Measurements from ENCODE around the gene LDLRAD4.

Gene LDLRAD4

DNA sequence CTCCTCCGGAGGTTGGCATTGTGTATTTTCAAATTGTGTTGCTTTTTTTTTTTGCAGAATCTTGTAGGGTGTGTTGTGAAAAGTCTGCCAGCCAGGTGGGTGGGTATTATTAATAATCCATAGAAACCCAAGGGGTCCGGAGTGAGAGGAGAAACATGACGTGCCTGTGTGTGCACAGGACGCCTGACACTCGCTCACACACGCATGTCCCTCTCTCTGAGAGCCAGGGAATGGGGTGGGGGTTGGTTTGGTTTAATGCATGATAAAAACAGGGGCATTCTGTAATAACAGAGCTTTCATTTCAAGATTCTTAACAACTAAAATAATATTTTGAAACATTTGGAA lies 283.0 kb downstream of the LDLRAD4 start:
- TF ChIP-seq HDGF (IDR thresholded peaks at IDR 0.05; ENCODE audit: borderline replicate concordance) (no peak), LEF1 (IDR thresholded peaks at IDR 0.05; ENCODE audit: borderline replicate concordance) (no peak), SP1 (IDR thresholded peaks at IDR 0.05) (no peak), ARNT (IDR thresholded peaks at IDR 0.05) (no peak), CTBP1 (IDR thresholded peaks at IDR 0.05; ENCODE audit: borderline replicate concordance) (no peak), ZNF384 (IDR thresholded peaks at IDR 0.05) (no peak)
- POLR2A ChIA-PET = interaction anchor here (1.7 kb wide), 1 partner anchor 12 kb away, joined by 4 read pairs; no protein-coding TSS in a partner anchor
- no peak for DNase-seq (ENCODE audit: extremely low spot score)
- CTCF ChIA-PET = interaction anchor here (0.6 kb wide), 1 partner anchor 68 kb away, joined by 9 read pairs; no protein-coding TSS in a partner anchor

DNA sequence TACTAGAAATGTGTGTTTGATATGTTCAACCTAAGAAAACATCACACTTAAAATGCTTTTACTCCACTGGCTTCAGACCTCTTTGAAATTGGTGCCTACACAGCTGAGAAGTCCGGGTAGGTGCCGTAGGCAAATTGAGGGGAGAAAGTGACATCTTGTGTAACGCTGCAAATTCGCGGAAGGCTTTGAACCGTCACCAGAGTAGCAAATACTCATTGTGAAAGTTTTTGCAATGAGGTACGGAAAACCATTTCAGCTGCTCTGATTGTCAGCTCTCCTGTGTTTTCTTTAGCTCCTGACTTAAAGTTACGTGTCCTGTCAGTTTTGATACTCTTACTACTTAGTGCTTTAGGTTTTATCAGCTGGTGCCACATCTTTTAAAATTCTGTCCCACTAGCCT lies 283.3 kb downstream of the LDLRAD4 start:
- ChIA-PET CTCF (no interaction called here), POLR2A (interaction anchor here (1.7 kb wide), 1 partner anchor 12 kb away, joined by 4 read pairs; no protein-coding TSS in a partner anchor)
- TF ChIP-seq FOXA1 (IDR thresholded peaks at IDR 0.05) (no peak), ZNF384 (IDR thresholded peaks at IDR 0.05) (no peak), ARNT (IDR thresholded peaks at IDR 0.05) (no peak), NFRKB (IDR thresholded peaks at IDR 0.05) (no peak), TARDBP (IDR thresholded peaks at IDR 0.05) (no peak), BHLHE40 (IDR thresholded peaks at IDR 0.05; ENCODE audit: borderline replicate concordance) (no peak), FOXK2 (IDR thresholded peaks at IDR 0.05) (no peak), CTBP1 (IDR thresholded peaks at IDR 0.05; ENCODE audit: borderline replicate concordance) (no peak), FOXM1 (IDR thresholded peaks at IDR 0.05; ENCODE audit: borderline replicate concordance) (no peak), SP1 (IDR thresholded peaks at IDR 0.05) (no peak), HDGF (IDR thresholded peaks at IDR 0.05; ENCODE audit: borderline replicate concordance) (no peak), L3MBTL2 (conservative IDR thresholded peaks at IDR 0.05) (no peak), SUZ12 (IDR thresholded peaks at IDR 0.05) (no peak)
- TF ChIP-seq, protein P1, sequence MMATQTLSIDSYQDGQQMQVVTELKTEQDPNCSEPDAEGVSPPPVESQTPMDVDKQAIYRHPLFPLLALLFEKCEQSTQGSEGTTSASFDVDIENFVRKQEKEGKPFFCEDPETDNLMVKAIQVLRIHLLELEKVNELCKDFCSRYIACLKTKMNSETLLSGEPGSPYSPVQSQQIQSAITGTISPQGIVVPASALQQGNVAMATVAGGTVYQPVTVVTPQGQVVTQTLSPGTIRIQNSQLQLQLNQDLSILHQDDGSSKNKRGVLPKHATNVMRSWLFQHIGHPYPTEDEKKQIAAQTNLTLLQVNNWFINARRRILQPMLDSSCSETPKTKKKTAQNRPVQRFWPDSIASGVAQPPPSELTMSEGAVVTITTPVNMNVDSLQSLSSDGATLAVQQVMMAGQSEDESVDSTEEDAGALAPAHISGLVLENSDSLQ (IDR thresholded peaks at IDR 0.05) = no peak
- DNase-seq (ENCODE audit: extremely low spot score) = no peak

DNA sequence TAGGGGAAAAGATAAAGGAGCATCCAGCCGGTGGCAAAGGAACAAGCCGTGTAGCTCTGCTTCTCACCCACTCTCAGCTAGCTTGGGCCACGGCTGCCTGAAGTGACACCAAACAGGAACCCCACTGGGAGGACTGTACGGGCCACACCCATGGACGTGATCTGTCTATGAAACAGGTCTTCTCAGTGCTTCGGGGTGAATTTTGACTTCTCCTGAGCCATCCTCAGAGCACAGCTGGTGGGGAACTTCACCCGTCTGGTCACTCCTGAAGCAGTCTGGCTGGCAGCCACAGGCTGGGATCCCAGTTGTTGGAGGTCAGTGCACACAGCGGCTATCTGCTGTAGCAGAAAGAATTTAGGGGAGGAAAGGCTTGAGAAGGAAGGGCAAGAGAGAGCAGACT lies 284.0 kb downstream of the LDLRAD4 start:
- no peak for TF ChIP-seq CTBP1 (IDR thresholded peaks at IDR 0.05; ENCODE audit: borderline replicate concordance)
- no peak for TF ChIP-seq TARDBP (IDR thresholded peaks at IDR 0.05)
- TF ChIP-seq SUZ12 (IDR thresholded peaks at IDR 0.05) = no peak
- TF ChIP-seq ARNT (IDR thresholded peaks at IDR 0.05) = no peak
- no peak for TF ChIP-seq FOXK2 (IDR thresholded peaks at IDR 0.05)
- no peak for TF ChIP-seq BHLHE40 (IDR thresholded peaks at IDR 0.05; ENCODE audit: borderline replicate concordance)
- no peak for TF ChIP-seq ELF4 (IDR thresholded peaks at IDR 0.05)
- TF ChIP-seq L3MBTL2 (conservative IDR thresholded peaks at IDR 0.05) = no peak
- CTCF ChIA-PET = interaction anchor here (0.5 kb wide), 1 partner anchor 146 kb away, joined by 3 read pairs; no protein-coding TSS in a partner anchor
- DNase-seq (ENCODE audit: extremely low spot score) = no peak
- POLR2A ChIA-PET = no interaction called here

- TF ChIP-seq FOXM1 (IDR thresholded peaks at IDR 0.05; ENCODE audit: borderline replicate concordance) (no peak), NFRKB (IDR thresholded peaks at IDR 0.05) (no peak), ZNF384 (IDR thresholded peaks at IDR 0.05) (no peak), FOXK2 (IDR thresholded peaks at IDR 0.05) (no peak), CTBP1 (IDR thresholded peaks at IDR 0.05; ENCODE audit: borderline replicate concordance) (no peak), BHLHE40 (IDR thresholded peaks at IDR 0.05; ENCODE audit: borderline replicate concordance) (no peak), LEF1 (IDR thresholded peaks at IDR 0.05; ENCODE audit: borderline replicate concordance) (no peak), HDGF (IDR thresholded peaks at IDR 0.05; ENCODE audit: borderline replicate concordance) (no peak), L3MBTL2 (conservative IDR thresholded peaks at IDR 0.05) (no peak), SUZ12 (IDR thresholded peaks at IDR 0.05) (no peak), FOXA1 (IDR thresholded peaks at IDR 0.05) (no peak), ARNT (IDR thresholded peaks at IDR 0.05) (no peak), SP1 (IDR thresholded peaks at IDR 0.05) (no peak), ELF4 (IDR thresholded peaks at IDR 0.05) (no peak), TARDBP (IDR thresholded peaks at IDR 0.05) (no peak)
- TF ChIP-seq, protein P1 (IDR thresholded peaks at IDR 0.05) = no peak
- no peak for DNase-seq (ENCODE audit: extremely low spot score)
- ChIA-PET POLR2A (no interaction called here), CTCF (interaction anchor here (0.6 kb wide), 1 partner anchor 32 kb away, joined by 5 read pairs; no protein-coding TSS in a partner anchor)
These were observed 285.3 kb downstream of the LDLRAD4 start for GRCh38 chr18:13503836-13504235.

DNA sequence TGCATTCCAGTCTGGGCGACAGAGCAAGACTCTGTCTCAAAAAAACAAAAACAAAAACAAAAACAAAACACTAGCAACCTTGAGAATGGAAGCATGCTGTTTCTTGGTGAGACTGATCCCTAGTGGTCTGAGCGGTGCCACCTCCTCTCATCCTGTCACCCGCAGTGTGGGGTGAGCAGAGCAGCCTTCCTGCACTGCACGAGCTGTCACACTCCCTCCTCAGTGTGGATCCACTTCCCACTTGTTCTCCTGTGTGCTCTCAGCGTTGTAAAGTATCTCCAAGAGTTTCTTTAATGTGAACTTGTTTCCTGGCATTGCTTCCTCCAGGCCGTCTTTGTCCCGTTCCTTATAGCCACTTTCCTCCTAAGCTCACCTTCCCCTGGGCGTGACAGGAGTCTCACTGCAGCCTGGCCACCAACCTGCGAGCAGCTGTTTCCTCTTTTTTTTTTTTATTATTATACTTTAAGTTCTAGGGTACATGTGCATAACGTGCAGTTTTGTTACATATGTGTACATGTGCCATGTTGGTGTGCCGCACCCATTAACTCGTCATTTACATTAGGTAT lies 287.3 kb downstream of the LDLRAD4 start:
- ChIA-PET CTCF (no interaction called here), POLR2A (no interaction called here)
- TF ChIP-seq L3MBTL2 (conservative IDR thresholded peaks at IDR 0.05) = no peak
- no peak for TF ChIP-seq LEF1 (IDR thresholded peaks at IDR 0.05; ENCODE audit: borderline replicate concordance)
- no peak for TF ChIP-seq ZNF384 (IDR thresholded peaks at IDR 0.05)
- no peak for TF ChIP-seq NFRKB (IDR thresholded peaks at IDR 0.05)
- TF ChIP-seq, protein P1 (IDR thresholded peaks at IDR 0.05) = no peak
- TF ChIP-seq FOXA1 (IDR thresholded peaks at IDR 0.05) = no peak
- DNase-seq (ENCODE audit: extremely low spot score) = no peak

DNA sequence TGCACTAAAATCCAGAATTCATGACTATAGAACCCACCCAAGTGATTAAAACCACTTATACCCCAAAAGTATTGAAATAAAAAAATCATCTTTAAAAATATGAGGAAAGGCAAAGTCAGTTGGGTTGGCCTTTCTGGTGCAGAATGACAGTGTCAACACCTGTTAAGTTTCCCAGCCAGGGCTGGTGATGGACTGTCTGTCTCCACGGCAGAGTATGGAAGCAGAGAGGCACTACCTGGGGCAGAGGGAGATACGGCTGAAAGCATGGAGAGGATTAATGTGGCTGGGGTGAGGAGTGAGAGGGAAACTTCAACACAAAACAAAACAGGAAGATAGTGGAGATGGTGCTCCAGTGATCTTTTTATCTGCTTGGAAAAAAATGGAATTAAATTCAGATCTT lies 292.0 kb downstream of the LDLRAD4 start:
- TF ChIP-seq SUZ12 (IDR thresholded peaks at IDR 0.05) (no peak), HDGF (IDR thresholded peaks at IDR 0.05; ENCODE audit: borderline replicate concordance) (no peak), ELF4 (IDR thresholded peaks at IDR 0.05) (no peak), ARNT (IDR thresholded peaks at IDR 0.05) (no peak), BHLHE40 (IDR thresholded peaks at IDR 0.05; ENCODE audit: borderline replicate concordance) (no peak), ZNF384 (IDR thresholded peaks at IDR 0.05) (no peak), LEF1 (IDR thresholded peaks at IDR 0.05; ENCODE audit: borderline replicate concordance) (no peak), SP1 (IDR thresholded peaks at IDR 0.05) (no peak), FOXA1 (IDR thresholded peaks at IDR 0.05) (no peak), NFRKB (IDR thresholded peaks at IDR 0.05) (no peak), L3MBTL2 (conservative IDR thresholded peaks at IDR 0.05) (no peak), TARDBP (IDR thresholded peaks at IDR 0.05) (no peak), FOXK2 (IDR thresholded peaks at IDR 0.05) (no peak), CTBP1 (IDR thresholded peaks at IDR 0.05; ENCODE audit: borderline replicate concordance) (no peak), FOXM1 (IDR thresholded peaks at IDR 0.05; ENCODE audit: borderline replicate concordance) (no peak)
- TF ChIP-seq, protein P1 (IDR thresholded peaks at IDR 0.05) = no peak
- ChIA-PET POLR2A (interaction anchor here (0.9 kb wide), 1 partner anchor 9 kb away, joined by 4 read pairs; no protein-coding TSS in a partner anchor), CTCF (no interaction called here)
- no peak for DNase-seq (ENCODE audit: extremely low spot score)

Measured in HEK293T (cell line).